IPS-11a (cell line): ENCODE results near the gene EDN2.

Source experiments
- H3K4me3 ChIP-seq: one replicate; pipeline ENCODE4 v1.5.1; 2013; ENCODE audit warnings: low read depth, low read length, control low read depth

EDN2 gene

DNA sequence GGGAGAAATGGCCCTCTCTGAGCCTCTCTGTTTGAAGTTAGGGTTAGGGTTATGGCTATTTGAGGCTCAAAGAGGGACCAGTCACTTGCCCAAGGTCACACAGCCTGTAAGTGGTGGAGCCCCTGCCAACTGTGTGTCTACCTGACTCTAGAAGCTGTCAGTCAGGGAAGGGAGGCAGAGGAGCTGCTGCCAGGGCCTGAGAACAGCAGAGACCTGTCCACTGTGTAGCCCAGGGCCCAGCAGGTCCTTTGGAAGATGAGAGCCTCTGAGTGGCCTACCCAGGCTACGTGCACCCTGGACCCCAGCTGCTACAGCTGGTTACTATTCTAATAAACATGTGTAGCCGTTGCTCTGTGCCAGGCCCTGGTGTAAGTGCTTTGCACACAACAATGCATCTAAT, 15.1 kb upstream of the EDN2 start:
- no peak overlapping the region for H3K4me3 ChIP-seq

- no peak overlapping the region for H3K4me3 ChIP-seq
These were observed 14.3 kb upstream of the EDN2 start for GRCh38 chr1:41498804-41499203.

DNA sequence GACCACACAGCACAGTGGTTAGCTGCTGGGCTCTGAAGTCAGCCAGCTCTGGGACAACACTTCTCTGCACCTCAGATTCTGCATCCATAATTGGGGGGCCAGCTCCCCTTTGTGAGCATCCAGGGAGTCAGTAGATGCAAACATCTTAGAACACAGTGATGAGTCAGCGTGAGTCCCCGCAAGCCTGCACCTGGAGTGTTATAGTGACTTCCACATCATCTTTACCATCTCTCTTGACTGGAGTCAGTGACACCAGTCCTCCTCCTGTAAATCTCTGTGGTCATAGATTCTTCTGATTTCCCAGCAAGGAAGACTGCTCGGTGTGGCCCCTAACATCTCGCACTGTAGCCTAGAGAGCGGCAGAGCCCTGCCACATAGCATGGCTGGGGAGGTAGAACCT, 13.9 kb upstream of the EDN2 start:
- H3K4me3 ChIP-seq: no peak overlapping the region

DNA sequence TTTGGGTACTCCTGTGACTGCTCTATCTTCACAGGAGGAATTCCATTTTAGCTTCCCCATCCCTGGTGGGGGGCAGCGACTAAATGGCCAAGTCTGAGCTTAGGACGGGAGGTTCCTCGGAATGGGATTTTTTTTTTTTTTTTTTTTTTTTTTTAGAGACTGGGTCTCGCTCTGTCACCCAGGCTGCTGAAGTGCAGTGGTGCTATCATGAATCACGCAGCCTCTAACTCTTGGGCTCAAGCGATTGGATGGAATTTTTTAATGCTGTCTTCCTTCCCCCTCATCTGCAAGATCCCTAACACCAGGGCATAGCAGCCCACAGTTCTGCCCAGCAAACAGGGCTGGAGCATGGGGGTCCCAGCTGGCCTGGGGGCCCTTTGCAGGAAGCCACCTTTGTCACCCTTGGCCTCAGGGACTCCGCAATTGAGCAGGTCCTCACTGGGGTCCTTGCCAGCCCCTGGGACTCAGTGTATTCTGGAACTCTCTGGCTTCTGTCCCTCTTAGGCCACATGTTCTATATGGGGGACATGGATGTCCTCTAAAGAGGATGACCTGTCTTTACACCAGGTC, 13.1 kb upstream of the EDN2 start:
- no peak overlapping the region for H3K4me3 ChIP-seq

DNA sequence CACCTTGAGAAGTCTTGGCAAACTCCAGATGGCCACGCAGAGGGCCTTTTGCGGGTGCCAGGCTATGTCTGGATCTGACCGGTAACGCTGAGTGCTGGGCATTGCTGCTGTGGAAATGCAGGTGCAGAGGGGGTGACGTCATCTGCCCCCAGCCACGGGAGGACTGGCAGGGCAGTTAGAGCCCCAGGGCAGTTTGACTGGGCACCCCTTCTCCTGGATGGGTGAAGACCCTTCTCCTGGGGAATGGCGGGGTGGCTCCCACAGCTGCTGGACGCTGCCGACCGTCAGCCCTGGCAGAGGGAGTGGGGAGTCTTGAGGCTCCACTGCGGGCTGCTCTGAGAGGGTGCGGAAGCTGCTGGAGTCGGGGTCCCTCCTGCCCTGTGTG, 12.6 kb upstream of the EDN2 start:
- no peak overlapping the region for H3K4me3 ChIP-seq

- H3K4me3 ChIP-seq: no peak overlapping the region
These were observed 11.9 kb upstream of the EDN2 start for GRCh38 chr1:41496080-41497055.

DNA sequence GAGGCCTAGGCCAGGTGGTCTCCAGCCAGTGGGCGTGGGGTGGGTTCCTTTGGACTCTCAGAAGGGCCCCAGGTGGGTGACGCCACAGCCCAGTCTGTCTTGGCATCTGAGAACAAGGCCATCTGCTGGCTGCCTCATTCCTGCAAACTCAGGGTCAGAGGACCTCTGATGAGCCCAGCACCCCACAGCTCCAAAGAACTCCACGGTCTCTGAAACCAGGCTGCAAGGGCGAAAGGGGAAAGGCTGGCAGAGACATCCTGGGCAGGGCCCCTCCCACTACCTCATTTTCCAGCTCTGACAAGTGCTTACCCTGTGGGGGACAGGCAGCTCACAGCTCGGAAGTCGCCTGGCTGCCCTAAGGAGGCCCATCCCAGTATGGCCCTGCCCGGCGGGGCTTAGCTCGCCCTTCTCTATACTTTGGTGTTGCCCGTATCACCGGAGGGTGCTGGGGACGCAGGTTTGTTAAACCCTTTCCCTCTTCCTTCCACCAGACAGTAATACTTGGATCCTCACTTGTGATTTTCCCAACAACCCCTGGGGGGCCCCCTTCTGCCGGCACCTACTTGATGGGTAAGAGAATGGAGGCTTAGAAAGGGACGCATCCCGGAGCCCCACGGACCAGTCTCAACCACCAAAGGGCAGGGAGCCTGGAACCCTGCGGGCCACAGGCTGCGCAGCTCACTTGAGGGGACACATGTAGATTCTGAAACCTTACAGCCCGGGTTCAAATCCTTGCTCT, 10.9 kb upstream of the EDN2 start:
- no peak overlapping the region for H3K4me3 ChIP-seq

DNA sequence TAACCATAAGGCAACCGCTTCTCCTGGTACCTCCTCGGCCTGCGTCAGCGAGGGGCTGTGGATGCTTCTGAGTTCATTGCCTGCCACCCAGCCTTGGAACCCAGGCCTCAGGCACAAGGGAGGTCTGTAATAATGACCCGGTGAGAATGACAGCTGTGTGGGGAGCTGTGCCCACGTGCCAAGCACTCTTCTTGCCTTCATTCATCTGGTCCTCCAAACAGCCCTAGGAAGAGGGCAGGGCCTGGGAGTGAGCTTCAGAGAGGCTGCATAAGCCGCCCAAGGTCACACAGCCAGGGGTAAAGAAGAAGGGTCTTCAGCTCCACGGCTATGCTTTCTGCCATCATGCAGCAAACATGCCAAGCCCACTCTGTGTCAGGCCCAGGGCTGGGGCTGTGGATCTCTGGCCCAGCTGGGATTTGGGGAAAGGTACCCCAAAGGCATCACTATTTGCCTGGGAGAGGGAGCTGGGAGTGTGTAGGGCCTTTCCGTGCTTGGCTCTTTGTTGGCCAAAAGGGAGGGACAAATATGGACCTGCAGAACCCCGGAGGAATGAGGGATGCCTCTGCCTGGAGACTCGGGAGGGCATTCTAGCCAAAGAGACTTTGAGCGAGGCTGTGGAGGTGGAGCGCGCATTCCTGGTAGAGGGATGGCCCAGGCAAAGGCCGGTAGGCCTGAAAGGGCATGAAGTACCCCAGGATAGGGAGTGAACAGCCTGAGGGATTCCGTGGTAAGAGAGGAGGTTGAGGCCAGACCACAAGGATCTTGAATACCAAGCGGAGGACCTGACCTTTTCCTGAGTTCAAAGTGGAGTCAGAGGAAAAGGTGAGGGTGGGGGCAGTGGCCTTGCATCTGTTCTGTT, 10.1 kb upstream of the EDN2 start:
- H3K4me3 ChIP-seq: no peak overlapping the region

- H3K4me3 ChIP-seq: no peak overlapping the region
These were observed 9.3 kb upstream of the EDN2 start for GRCh38 chr1:41493626-41494350.

DNA sequence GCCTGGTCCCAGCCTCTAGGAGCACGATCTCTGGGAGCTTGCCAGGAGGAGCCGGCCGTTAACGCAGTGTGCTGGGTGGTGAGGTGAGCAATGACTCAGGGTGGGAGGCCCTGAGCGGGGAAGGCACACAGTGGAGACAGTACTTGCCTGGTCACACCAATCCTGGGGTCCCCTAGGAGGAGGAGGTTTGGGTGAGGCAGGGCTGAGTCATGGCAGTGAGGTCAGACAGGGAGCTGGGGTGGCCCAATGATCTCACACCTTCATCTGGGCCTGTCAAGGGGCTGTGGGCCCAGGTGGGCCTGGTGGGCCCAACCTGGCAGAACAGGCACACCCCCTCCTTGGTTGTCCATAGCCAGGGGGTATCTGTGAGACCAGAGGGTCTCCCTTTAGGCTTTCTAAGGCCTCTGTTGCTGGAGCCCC, 8.6 kb upstream of the EDN2 start:
- H3K4me3 ChIP-seq: no peak overlapping the region

GRCh38 chr1:41492341-41492848, 7.9 kb upstream of the EDN2 start:
- H3K4me3 ChIP-seq: no peak overlapping the region

GRCh38 chr1:41490911-41491310, 6.4 kb upstream of the EDN2 start:
- no peak overlapping the region for H3K4me3 ChIP-seq

DNA sequence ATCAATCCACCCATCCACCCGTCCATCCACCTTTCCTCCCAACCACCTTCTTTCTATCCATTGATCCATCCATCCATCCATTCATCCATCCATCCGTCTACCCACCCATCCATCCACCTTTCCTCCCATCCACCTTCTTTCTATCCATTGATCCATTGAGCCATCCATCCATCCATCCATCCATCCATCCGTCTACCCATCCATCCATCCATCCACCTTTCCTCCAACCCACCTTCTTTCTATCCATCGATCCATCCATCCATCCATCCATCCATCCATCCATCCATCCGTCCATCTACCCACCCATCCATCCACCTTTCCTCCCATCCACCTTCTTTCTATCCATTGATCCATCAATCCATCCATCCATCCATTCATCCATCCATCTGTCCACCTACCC, 5.1 kb upstream of the EDN2 start:
- H3K4me3 ChIP-seq: no peak overlapping the region

GRCh38 chr1:41488040-41488951, 3.8 kb upstream of the EDN2 start:
- H3K4me3 ChIP-seq: no peak overlapping the region

GRCh38 chr1:41487126-41488039, 2.9 kb upstream of the EDN2 start:
- H3K4me3 ChIP-seq: no peak overlapping the region

DNA sequence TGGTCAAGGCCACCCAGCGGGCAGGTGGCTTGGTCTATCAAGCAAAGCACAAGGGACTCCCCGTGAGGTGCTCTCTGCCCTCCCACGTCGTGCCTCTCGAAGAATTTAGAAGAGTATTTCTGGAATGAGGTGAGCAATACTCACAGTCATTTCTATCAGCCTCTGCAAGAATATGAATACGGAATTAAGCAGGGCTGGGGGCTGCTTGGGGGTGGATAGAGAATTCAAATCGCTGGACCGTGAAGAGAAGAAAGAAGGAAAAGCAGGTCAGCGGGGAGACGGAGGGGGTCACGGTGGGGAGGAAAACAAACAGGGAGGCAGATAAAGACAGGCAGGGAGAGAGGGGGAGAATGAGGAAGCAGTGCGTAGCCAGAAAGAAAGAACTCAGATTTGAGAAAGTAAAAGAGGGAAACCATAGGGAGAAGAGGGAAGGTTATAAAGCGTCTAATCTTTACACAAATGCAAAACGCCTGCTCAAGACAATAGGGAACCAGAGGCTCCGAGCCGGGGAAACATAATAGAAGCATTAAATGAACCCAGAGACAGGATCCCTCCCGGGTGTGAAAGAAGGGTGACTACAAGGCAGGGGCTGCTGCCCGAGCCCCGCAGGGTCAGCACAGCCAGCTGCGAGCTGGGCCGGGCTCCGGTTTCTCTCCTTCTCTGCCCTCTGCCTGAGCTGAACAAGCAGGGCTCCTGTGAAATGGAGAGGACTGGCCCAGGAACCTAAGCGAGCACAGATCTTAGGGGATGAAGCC, 2.1 kb upstream of the EDN2 start:
- no peak overlapping the region for H3K4me3 ChIP-seq

GRCh38 chr1:41486053-41486370, 1.5 kb upstream of the EDN2 start:
- H3K4me3 ChIP-seq: no peak overlapping the region
